Activated T-cell treated with anti-CD3 and anti-CD28 coated beads, Interleukin-2, amount 50 U/mL, for 1 hour (primary cell): ENCODE data around the gene CABLES2.

Experiments used
- DNase-seq: peaks from one replicate; pipeline ENCODE4 v3.0.0-alpha.2; 2020

Gene CABLES2

DNA sequence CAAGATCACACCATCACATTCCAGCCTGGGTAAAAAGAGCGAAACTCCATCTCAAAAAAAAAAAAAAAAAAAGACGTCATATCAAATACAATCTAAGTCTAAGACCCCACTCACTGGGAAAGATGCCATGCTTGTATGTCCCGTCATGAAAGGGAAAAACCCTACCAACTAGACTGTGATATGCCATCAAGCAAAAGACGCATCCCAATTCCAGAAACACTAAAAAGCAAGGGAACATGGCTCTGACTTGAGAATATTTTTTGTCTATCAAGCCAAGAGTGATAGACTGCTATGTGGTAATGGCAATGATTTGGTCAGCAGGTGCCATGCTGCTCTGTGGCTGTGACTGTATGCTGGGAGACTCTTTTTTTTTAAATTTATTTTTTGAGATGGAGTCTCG lies 63.0 kb downstream of the CABLES2 start:
- DNase-seq = no peak

DNA sequence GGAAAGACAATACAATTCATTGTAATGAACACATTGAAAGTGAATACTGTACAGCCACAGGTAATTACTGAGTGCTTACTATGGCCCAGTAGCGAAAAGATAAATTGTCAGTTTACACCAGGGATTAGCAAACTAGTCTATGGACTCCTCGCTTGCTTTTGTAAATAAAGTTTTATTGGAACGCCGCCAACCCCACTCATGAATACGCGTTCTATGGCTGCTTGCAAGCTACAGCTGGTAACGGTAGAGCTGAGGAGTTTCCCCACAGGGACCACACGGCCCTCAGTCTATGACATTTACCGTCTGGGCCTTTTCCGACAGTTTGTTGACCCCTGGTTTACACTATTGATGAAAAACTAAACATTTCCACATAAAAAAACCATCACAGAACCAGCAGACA lies 64.2 kb downstream of the CABLES2 start:
- no peak for DNase-seq

DNA sequence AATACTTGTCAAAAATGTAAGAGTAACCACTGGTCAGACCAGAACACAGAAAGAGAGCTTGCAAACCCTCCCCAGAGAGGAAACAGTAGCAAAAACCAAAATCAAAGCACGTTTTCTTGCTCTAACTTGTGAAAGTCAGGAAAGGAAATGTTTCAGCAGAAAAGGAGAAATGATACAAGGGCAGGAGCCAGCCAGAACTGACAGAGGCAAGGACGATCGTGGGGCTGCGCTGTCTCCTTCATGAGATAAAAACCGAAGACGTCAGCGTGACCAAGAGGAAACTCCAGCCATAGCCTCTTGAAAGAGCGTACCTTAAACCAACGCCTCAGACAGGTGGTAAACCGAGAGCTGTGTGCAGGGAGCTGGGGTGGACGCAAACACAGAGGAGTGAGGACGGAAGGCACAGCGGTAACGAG lies 67.4 kb downstream of the CABLES2 start:
- DNase-seq = no peak
